ENCODE measurements around the gene PTP4A2.

PTP4A2 gene

DNA sequence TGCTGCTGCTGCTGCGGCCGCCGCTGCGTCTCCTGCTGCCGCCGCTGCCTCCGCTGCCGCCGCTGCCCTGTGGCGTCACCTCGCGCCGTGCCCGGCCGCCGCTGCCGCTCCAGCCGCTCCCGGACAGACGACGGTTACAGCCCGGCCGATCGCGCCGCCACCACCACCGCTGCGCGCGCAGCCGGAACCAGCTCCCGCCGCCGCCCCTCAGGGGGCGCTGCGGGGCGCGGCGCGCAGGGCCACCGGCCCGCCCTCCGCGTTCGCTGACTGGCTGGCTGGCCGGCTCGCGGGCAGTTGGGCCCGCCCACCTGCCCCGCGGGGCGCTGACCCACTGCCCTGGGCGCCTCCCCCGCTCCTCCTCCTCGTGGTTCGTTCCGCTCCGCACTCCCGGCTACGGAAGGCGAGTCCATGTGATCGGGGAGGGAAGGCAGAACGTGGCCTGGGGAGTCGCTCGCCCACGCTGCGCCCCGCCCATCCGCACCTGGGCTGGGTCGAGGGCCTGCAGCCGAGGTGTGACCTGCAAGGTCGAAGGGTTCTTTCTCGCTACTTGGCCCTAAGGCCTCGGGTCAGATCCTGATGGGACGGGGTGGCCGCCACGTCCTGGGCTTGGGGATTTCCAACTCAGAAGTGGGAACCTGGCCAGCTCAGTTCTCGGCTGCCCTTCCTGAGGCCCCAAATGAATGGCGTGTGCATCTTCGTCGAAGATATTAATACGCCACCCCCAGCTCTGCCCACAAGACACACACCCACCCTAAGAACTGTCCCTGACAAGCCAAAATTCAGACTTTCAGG lies at the start of gene PTP4A2:
TSS of gene PTP4A2 (minus strand) at position 185 of the 792 bp plus-strand sequence. CDS start 19,303 bp downstream, outside the sequence.
- peak; percentile 91 for DNase-seq

- no peak for DNase-seq
Observed at GRCh38 chr1:31987135-31987619, 49.0 kb upstream of the PTP4A2 start.

GRCh38 chr1:31985430-31985829 lies 47.3 kb upstream of the PTP4A2 start:
- DNase-seq: peak; percentile 54

DNA sequence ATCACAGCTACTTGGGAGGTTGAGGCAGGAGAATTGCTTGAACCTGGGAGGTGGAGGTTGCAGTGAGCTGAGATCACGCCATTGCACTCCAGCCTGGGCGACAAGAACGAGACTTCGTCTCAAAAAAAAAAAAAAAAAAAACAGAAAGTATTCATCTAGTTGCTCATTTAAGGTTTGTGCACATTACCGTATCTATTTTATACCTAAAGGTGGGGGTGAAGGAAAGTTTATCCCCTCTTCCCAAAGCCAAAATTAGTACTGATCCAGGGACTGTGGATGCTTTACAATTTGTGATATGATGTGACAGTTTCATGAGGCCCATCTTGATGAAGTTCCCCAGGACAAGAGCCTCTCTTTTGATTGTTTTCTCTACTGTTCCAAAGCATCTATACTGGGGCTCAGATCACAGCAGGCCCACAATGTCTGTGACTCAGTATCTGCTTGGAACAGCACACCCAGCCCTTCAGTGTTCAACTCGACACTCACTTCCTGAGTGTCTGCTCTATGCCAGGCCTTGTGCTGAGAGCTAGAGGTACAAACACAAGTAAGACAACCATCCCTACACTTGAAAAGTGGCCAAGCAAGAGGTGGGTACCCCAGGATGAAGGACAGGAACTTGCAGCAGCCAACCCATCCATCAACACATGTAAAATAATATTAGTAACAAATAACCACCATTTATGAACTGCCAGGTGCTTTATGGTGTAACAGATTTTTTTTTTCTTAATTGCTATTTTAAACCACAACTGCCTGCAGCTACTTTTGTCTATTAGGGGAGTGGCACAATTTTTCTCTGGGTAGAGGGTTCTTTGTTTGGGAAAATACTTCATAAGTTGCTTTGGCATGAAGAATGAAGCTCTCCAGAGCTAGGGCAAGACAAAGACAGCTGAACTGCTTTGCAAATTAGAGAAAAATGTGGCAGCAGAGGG lies 46.5 kb upstream of the PTP4A2 start:
- peak; percentile 35 for DNase-seq

DNA sequence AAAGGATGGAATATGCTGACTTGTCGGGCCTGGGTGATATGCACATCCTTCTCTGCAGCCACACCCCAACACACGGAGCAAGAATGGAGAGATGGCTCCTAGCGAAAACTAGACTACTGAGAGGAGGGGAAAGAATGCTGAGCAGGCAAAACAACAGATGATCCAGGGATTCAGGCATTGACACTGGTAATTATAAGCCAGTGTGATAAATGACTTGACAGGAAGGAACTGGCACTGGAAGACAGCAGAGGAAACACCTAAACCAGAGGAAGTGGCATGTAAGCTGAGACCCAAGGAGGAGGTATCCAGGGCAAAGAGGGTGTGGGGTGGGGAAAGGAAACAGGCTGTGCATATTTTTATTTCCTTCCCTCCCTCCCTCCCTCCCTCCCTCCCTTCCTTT lies 43.8 kb upstream of the PTP4A2 start:
- peak; percentile 61 for DNase-seq

- DNase-seq: peak; percentile 17
Observed at GRCh38 chr1:31981456-31981839, 43.3 kb upstream of the PTP4A2 start.

DNA sequence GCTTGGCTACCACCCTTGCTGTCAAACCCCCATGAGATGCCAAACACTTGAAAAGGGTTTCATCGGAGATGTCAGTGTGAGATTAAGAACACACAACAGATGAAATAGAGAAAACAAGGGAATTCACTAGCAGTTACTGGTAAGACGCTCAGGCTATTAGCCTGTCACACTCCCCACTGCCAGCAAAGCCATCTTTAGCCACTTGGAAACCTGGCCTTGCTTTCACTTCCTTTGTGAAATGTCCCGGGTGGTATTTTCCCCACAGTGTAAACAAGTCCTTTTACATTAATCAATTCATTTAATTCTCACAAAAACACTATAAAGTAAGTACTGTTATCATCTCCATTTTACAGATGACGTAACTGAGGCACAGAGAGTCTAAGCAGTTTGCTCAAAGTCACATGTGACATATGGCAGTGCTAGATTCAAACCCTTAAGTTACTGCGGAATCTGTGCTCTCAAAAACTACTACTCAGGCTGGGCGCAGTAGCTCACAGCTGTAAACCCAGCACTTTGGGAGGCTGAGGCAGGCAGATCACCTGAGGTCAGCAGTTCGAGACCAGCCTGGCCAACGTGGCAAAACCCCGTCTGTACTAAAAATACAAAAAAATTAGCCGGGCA lies 42.8 kb upstream of the PTP4A2 start:
- DNase-seq: no peak

- DNase-seq: no peak
Observed at GRCh38 chr1:31978843-31979400, 40.8 kb upstream of the PTP4A2 start.

GRCh38 chr1:31977385-31978131 lies 39.4 kb upstream of the PTP4A2 start:
- no peak for DNase-seq

DNA sequence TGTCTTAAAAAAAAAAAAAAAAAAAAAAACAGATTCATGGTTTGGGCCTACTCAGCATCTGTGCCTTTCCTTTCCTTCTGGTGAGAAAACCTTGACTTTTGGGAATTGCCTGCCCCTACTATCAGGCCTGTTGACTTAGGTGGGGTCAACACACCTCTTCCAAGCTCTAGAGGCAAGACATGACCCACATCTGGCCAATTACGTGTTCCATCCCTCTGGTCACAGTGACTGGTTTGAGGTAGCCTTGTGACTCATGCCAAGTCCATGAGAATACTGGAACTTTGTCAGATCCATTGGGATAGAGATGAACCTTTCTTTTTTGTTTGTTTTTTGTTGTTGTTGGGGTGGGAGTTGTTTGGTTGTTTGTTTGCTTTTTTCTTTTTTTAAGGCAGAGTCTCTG lies 38.2 kb upstream of the PTP4A2 start:
- DNase-seq: no peak

GRCh38 chr1:31970873-31971272 lies 32.7 kb upstream of the PTP4A2 start:
- DNase-seq: no peak

DNA sequence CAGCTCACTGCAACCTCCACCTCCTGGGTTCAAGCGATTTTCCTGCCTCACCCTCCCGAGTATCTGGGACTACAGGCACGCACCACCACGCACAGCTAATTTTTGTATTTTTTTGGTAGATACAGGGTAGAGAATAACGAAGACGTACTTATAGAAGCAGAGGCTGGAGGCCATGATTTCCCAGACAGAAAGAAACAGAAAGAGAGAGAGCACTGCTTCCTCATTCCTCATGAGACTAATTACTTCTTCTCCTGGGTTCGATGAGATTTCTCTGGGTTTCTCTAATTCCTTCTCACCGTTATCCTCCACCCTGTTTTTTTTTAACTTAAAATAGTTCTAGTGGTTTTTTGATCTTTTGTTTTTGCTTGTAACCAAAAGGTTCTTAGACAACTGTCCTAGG lies 23.4 kb upstream of the PTP4A2 start:
- DNase-seq: no peak

DNA sequence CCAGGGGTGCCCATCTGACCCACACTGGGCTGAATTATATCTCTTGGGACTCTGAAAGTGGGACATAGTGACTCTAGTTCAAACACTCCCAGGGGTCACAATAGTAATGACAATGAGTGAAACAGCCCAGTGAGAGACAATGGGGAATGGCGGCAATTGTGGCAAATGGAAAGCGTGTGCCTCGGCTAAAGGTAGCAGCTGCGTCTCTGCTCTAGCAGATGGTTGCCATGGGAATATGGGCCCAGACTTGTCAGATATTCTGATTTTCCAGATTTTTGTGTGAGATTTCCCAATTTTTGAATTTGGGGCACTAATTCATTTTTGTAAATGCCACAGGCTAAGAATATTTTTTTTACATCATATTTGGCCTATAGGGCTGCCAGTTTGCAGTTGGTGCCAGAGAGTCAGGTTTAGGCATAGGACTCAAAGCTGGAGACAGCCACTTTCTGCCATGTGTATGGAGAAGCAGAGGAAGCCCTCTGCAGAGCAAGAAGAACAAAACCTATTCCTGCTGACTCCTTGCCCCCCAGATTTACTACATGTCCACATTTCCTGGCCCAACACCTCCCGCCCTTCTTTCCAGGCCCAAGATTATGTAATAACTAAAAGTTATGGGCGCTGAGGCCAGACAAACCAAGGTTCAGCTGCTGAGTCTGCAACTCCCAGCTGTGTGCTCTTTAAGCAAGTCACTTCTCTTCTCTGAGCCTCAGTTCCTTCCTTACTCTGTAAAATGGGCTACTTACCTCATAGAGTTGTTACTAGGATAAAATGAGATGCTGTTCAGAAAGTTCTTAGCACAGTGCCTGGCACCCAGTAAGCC lies 21.6 kb upstream of the PTP4A2 start:
- DNase-seq: no peak

- peak; percentile 37 for DNase-seq
Observed at GRCh38 chr1:31957701-31958674, 19.8 kb upstream of the PTP4A2 start.

- peak; percentile 88 for DNase-seq
Observed at GRCh38 chr1:31955917-31956736, 18.0 kb upstream of the PTP4A2 start.

DNA sequence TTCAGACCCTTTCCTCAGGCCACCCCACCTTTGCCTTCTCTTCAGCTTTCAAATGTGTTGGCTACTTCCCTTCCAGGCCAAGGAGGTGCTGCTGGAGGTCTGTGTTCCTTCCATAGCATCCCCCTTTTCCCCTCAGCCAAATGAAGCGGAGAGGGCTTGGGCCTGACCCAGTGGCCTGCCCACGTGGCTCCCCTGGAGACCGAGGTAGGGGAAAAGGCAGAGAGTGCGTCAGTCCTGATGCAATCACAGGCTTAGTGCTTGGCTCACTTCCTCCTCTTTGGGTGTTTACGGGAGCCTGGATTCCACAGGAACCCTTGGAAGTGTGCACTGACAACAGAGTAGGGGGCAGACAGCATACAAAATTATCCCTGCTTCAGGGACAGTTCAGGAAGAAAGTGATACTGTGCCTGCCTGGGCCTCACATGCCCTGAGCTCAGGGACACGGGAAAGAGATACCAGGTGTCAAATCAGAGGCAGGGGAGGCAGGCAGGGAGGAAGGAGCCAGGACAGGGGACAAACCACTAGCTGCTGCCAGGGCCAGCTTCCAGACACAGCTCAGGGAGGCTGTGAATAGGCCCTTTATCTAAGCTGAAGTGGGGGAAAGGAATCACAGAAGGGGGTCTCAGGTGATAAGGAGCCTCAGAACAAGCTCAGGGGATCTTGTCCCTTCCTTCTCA lies 16.6 kb upstream of the PTP4A2 start:
- DNase-seq: peak; percentile 33

- DNase-seq: no peak
Observed at GRCh38 chr1:31952825-31953220, 14.7 kb upstream of the PTP4A2 start.

- no peak for DNase-seq
Observed at GRCh38 chr1:31951276-31951675, 13.1 kb upstream of the PTP4A2 start.

Data from CD4-positive, alpha-beta T cell treated with Interleukin-21 for 1 hour (primary cell).